ENCODE data around the gene GLRA3.

DNA sequence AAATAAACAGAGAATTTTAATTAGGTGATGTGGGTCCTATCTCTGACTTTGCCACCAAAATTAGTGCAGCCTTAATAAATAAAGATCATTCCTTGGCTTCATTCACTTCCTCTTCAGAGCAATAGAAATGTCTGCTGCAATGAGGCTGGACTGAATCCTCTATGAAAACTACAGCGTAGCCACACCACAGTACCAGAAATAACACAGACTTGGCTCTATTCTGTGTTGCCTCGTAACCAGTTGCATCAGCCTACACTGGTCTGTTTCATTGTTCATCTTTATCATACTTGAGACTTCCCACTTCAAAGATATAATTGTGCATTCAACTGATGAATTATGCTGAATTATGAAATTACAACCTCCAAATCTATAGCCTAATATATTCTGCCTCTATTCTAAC is 15.8 kb downstream of the GLRA3 start:
- TF ChIP-seq POLR2A (IDR thresholded peaks at IDR 0.05; ENCODE audit: low read length) (no peak), GATA1 (IDR thresholded peaks at IDR 0.05; ENCODE audit: low read depth, low read length) (no peak)

Data from erythroblast (primary cell).